ENCODE measurements around the gene PBRM1.

GRCh38 chr3:52534281-52535183, 151.2 kb downstream of the PBRM1 start:
- TF ChIP-seq CTCF (IDR thresholded peaks at IDR 0.05) (no peak), POLR2A (IDR thresholded peaks at IDR 0.05) (no peak)
